ENCODE measurements around the gene FYN.

DNA sequence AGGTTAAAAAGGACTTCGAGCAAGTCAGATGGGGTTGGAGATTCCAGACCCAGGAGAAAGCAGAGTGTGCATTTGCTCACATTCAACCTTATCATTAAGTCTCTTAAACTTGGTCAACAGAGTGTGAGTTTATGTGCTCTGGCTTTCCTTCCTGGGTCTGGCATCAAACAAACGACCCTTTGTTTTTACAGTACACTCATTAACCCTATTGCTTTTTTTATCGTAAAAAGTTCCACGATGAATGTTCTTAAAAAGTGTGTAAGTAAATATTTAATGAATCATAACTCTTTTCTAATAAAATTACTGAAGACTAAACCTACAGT, 2.5 kb downstream of the FYN start:
- TF ChIP-seq, protein P1, sequence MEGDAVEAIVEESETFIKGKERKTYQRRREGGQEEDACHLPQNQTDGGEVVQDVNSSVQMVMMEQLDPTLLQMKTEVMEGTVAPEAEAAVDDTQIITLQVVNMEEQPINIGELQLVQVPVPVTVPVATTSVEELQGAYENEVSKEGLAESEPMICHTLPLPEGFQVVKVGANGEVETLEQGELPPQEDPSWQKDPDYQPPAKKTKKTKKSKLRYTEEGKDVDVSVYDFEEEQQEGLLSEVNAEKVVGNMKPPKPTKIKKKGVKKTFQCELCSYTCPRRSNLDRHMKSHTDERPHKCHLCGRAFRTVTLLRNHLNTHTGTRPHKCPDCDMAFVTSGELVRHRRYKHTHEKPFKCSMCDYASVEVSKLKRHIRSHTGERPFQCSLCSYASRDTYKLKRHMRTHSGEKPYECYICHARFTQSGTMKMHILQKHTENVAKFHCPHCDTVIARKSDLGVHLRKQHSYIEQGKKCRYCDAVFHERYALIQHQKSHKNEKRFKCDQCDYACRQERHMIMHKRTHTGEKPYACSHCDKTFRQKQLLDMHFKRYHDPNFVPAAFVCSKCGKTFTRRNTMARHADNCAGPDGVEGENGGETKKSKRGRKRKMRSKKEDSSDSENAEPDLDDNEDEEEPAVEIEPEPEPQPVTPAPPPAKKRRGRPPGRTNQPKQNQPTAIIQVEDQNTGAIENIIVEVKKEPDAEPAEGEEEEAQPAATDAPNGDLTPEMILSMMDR (IDR thresholded peaks at IDR 0.05 in 2 of 3, conservative IDR thresholded peaks at IDR 0.05 in 1 of 3; ENCODE audit: borderline replicate concordance in 1 of 3, insufficient read depth in 1 of 3, low read depth in 2 of 3, low read length in 2 of 3), result no peak
- no peak for TF ChIP-seq EZH2 (IDR thresholded peaks at IDR 0.05)
- TF ChIP-seq CBX3 (IDR thresholded peaks at IDR 0.05; ENCODE audit: low read depth), result no peak
- TF ChIP-seq SRF (IDR thresholded peaks at IDR 0.05; ENCODE audit: low read depth), result no peak
- no peak for TF ChIP-seq ZNF274 (IDR thresholded peaks at IDR 0.05; ENCODE audit: low read depth, low read length)
- TF ChIP-seq POLR2A (IDR thresholded peaks at IDR 0.05; ENCODE audit: borderline replicate concordance, extremely low read depth, insufficient read depth, insufficient read length), result no peak
- TF ChIP-seq JUND (IDR thresholded peaks at IDR 0.05), result no peak
